ENCODE measurements around the gene HEY2.
"Not testable (repeated sequence)": the region's sequence is repeated elsewhere in the genome, so short reads cannot be mapped to it uniquely, and the experiment has no call there.

The HEY2 gene

DNA sequence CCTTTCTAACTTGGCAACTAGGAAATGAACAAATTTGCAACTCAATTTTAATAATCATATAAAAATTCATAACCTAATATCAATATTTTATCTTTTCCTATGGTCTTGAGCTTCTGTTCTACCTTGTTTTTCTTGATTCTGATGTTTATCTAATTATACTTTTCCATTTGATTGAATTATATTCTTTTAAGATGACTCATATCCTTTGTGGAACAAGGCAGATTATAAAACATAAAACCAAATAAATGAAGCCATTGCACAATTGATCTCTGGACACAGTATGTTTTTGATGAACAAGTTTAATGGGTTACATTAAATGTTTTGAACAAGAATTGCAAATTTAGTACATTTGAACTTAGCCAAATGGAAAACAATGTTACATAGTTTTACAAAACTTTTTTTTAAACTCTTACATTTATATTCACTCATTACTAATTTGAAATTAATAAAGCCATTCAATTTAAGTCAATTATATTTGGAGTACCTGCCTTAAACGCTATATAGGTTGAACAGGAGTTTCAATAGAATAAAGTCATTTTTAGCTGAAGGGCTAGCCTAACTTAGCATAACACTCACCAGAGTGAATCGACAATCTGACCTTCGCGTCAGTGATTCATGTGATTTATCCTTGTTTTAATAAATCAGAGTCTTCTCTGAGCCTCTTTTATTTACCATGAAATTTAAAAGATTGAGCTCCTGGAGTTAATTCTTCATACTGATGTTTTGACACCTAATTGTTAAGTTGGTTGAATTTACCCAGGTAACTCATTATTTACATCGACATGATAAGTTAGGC lies 45.1 kb downstream of the HEY2 start:
- H3K4me1 ChIP-seq (ENCODE audit: control insufficient read depth, insufficient read depth, low read length), result peaks cover 11% of the 10 kb centered on the region
- no peaks in the 10 kb centered on the region for H3K27me3 ChIP-seq (ENCODE audit: control insufficient read depth, insufficient read depth, low read length)
- no peak overlapping the region for H3K4me3 ChIP-seq (ENCODE audit: low read length)
- no peak overlapping the region for H3K9ac ChIP-seq (ENCODE audit: low read length)
- no peaks in the 10 kb centered on the region for H3K9me3 ChIP-seq (ENCODE audit: control insufficient read depth, low read length)
- no peaks in the 10 kb centered on the region for H3K36me3 ChIP-seq (ENCODE audit: control insufficient read depth, insufficient read depth, low read length)

DNA sequence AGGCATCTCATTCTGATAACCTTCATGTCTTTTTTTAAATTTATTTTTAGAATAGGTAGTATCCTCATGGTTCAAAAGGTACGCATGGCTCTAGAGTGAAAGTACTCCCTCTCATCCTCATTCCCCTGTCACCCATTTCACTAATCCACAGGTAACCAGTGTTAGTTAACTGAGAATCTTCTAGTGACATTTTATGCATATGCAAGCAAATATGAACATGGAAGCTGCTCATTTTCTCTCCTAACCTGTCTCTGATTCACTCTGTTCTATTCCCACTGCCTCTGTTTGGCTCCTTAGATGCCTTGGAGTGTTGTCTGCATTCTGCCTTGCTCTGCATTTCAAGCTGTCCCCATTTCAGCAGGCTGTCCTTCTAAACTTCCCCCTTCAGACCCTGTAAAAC lies 45.9 kb downstream of the HEY2 start:
- Histone ChIP-seq H3K27me3 (ENCODE audit: control insufficient read depth, insufficient read depth, low read length) (no peaks in the 10 kb centered on the region), H3K4me3 (ENCODE audit: low read length) (no peak overlapping the region), H3K4me1 (ENCODE audit: control insufficient read depth, insufficient read depth, low read length) (peaks cover 5% of the 10 kb centered on the region), H3K36me3 (ENCODE audit: control insufficient read depth, insufficient read depth, low read length) (no peaks in the 10 kb centered on the region), H3K9me3 (ENCODE audit: control insufficient read depth, low read length) (no peaks in the 10 kb centered on the region), H3K9ac (ENCODE audit: low read length) (no peak overlapping the region)

GRCh38 chr6:125797120-125797885 lies 47.9 kb downstream of the HEY2 start:
- peaks cover 5% of the 10 kb centered on the region for H3K4me1 ChIP-seq (ENCODE audit: control insufficient read depth, insufficient read depth, low read length)
- no peaks in the 10 kb centered on the region for H3K27me3 ChIP-seq (ENCODE audit: control insufficient read depth, insufficient read depth, low read length)
- H3K9ac ChIP-seq (ENCODE audit: low read length), result no peak overlapping the region
- no peak overlapping the region for H3K4me3 ChIP-seq (ENCODE audit: low read length)
- H3K9me3 ChIP-seq (ENCODE audit: control insufficient read depth, low read length), result no peaks in the 10 kb centered on the region
- no peaks in the 10 kb centered on the region for H3K36me3 ChIP-seq (ENCODE audit: control insufficient read depth, insufficient read depth, low read length)

- Histone ChIP-seq H3K36me3 (ENCODE audit: control insufficient read depth, insufficient read depth, low read length) (no peaks in the 10 kb centered on the region), H3K4me1 (ENCODE audit: control insufficient read depth, insufficient read depth, low read length) (peaks cover 5% of the 10 kb centered on the region), H3K9ac (ENCODE audit: low read length) (no peak overlapping the region), H3K27me3 (ENCODE audit: control insufficient read depth, insufficient read depth, low read length) (no peaks in the 10 kb centered on the region), H3K9me3 (ENCODE audit: control insufficient read depth, low read length) (no peaks in the 10 kb centered on the region), H3K4me3 (ENCODE audit: low read length) (no peak overlapping the region)
Observed at GRCh38 chr6:125797886-125798444, 48.5 kb downstream of the HEY2 start.

DNA sequence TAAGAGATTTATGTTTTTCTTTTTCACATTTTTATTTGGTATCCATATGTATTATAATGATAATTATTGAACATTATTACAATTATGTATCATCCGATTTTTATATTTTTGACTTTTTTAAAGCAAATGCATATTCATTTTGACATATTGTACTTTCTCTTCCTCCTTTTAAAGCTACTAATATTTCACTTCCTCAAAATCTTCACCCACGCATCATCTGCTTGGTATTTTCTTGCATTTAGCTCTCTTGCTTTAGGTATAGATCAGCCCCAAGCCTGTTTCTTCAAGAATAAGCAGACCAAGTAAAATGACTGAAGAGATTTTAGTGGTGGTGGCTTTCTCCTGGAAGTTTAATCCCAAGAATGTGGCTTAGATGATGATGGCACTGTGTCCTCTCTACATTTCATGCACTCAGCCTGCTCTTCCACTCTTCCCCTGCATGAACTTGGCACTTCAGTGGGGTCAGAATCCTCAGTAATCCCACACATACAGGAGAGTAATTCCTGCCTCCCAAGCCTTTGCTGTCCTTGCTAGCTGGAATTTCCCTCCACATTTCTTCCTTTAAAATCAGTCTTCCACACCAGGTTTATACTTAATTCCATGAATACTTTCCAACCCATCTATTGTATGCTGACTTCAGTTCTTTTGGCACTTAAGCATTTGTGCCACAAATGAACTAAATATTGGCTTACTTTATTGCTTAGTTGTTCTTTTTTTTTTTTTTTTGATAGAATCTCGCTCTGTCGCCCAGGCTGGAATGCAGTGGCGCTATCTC lies 49.5 kb downstream of the HEY2 start:
- peaks cover 5% of the 10 kb centered on the region for H3K4me1 ChIP-seq (ENCODE audit: control insufficient read depth, insufficient read depth, low read length)
- no peak overlapping the region for H3K9ac ChIP-seq (ENCODE audit: low read length)
- H3K36me3 ChIP-seq (ENCODE audit: control insufficient read depth, insufficient read depth, low read length), result no peaks in the 10 kb centered on the region
- no peaks in the 10 kb centered on the region for H3K9me3 ChIP-seq (ENCODE audit: control insufficient read depth, low read length)
- no peaks in the 10 kb centered on the region for H3K27me3 ChIP-seq (ENCODE audit: control insufficient read depth, insufficient read depth, low read length)
- no peak overlapping the region for H3K4me3 ChIP-seq (ENCODE audit: low read length)

GRCh38 chr6:125802383-125802782 lies 53.0 kb downstream of the HEY2 start:
- no peaks in the 10 kb centered on the region for H3K27me3 ChIP-seq (ENCODE audit: control insufficient read depth, insufficient read depth, low read length)
- no peak overlapping the region for H3K9ac ChIP-seq (ENCODE audit: low read length)
- H3K36me3 ChIP-seq (ENCODE audit: control insufficient read depth, insufficient read depth, low read length), result no peaks in the 10 kb centered on the region
- H3K4me3 ChIP-seq (ENCODE audit: low read length), result no peak overlapping the region
- H3K9me3 ChIP-seq (ENCODE audit: control insufficient read depth, low read length), result no peaks in the 10 kb centered on the region
- no peaks in the 10 kb centered on the region for H3K4me1 ChIP-seq (ENCODE audit: control insufficient read depth, insufficient read depth, low read length)

DNA sequence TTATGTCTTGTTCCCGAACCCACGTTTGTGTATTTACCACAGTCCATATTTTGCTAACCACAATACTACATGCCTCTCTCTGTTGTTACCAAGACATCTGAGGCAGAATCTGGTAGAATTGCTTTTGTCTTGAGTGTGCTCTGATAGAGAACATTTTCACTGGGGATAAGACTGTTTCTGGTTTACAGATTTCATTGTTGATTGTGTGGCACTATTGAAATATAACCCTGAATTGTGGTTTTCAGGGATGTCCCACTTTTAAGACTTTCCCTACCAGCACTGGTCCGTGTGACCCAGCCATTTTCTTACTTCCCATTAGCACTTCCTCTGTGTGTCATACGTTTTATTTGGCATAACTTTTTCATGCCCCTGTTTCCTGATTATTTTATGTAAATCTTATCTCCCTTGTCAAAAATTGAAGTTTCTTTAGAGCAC lies 53.5 kb downstream of the HEY2 start:
- no peak overlapping the region for H3K9ac ChIP-seq (ENCODE audit: low read length)
- no peaks in the 10 kb centered on the region for H3K4me1 ChIP-seq (ENCODE audit: control insufficient read depth, insufficient read depth, low read length)

GRCh38 chr6:125804264-125804663 lies 54.8 kb downstream of the HEY2 start:
- Histone ChIP-seq H3K4me1 (ENCODE audit: control insufficient read depth, insufficient read depth, low read length) (no peaks in the 10 kb centered on the region), H3K27me3 (ENCODE audit: control insufficient read depth, insufficient read depth, low read length) (no peaks in the 10 kb centered on the region), H3K9ac (ENCODE audit: low read length) (no peak overlapping the region), H3K9me3 (ENCODE audit: control insufficient read depth, low read length) (no peaks in the 10 kb centered on the region), H3K36me3 (ENCODE audit: control insufficient read depth, insufficient read depth, low read length) (no peaks in the 10 kb centered on the region), H3K4me3 (ENCODE audit: low read length) (no peak overlapping the region)

More for the DNA sequence above, 53.5 kb downstream of the HEY2 start:
- Histone ChIP-seq H3K4me3 (ENCODE audit: low read length) (no peak overlapping the region), H3K9me3 (ENCODE audit: control insufficient read depth, low read length) (no peaks in the 10 kb centered on the region), H3K27me3 (ENCODE audit: control insufficient read depth, insufficient read depth, low read length) (no peaks in the 10 kb centered on the region), H3K36me3 (ENCODE audit: control insufficient read depth, insufficient read depth, low read length) (no peaks in the 10 kb centered on the region)

DNA sequence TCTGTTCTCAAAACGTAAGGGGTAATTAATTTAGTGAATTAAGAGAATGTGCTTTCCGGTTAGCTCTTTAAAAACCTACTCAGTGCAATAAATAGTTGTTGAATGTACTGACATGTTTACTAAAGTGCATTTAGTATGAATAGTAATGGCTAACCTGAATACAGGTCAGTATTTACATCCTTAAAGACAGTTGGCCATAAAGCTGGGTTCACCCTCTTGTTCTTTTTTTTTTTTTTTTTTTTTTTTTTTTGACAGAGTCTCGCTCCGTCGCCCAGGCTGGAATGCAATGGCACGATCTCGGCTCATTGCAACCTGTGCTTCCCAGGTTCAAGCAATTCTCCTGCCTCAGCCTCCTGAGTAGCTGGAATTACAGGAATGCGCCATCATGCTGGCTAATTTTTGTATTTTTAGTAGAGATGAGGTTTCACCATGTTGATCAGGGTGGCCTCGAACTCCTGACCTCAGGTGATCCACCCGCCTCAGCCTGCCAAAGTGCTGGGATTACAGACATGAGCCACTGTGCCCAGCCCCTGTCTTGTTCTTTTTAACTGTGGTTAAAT lies 55.5 kb downstream of the HEY2 start:
- not testable (repeated sequence) for H3K27me3 ChIP-seq (ENCODE audit: control insufficient read depth, insufficient read depth, low read length); H3K9me3 ChIP-seq (ENCODE audit: control insufficient read depth, low read length); H3K4me3 ChIP-seq (ENCODE audit: low read length); H3K4me1 ChIP-seq (ENCODE audit: control insufficient read depth, insufficient read depth, low read length); H3K9ac ChIP-seq (ENCODE audit: low read length); H3K36me3 ChIP-seq (ENCODE audit: control insufficient read depth, insufficient read depth, low read length)

GRCh38 chr6:125806813-125807212 lies 57.4 kb downstream of the HEY2 start:
- H3K4me3 ChIP-seq (ENCODE audit: low read length), result no peak overlapping the region
- peaks cover 11% of the 10 kb centered on the region for H3K4me1 ChIP-seq (ENCODE audit: control insufficient read depth, insufficient read depth, low read length)
- no peaks in the 10 kb centered on the region for H3K36me3 ChIP-seq (ENCODE audit: control insufficient read depth, insufficient read depth, low read length)
- no peaks in the 10 kb centered on the region for H3K27me3 ChIP-seq (ENCODE audit: control insufficient read depth, insufficient read depth, low read length)
- no peaks in the 10 kb centered on the region for H3K9me3 ChIP-seq (ENCODE audit: control insufficient read depth, low read length)
- H3K9ac ChIP-seq (ENCODE audit: low read length), result no peak overlapping the region

- H3K36me3 ChIP-seq (ENCODE audit: control insufficient read depth, insufficient read depth, low read length), result no peaks in the 10 kb centered on the region
- no peak overlapping the region for H3K9ac ChIP-seq (ENCODE audit: low read length)
- no peak overlapping the region for H3K4me3 ChIP-seq (ENCODE audit: low read length)
- H3K27me3 ChIP-seq (ENCODE audit: control insufficient read depth, insufficient read depth, low read length), result no peaks in the 10 kb centered on the region
- H3K9me3 ChIP-seq (ENCODE audit: control insufficient read depth, low read length), result no peaks in the 10 kb centered on the region
- peaks cover 15% of the 10 kb centered on the region for H3K4me1 ChIP-seq (ENCODE audit: control insufficient read depth, insufficient read depth, low read length)
Observed at GRCh38 chr6:125807293-125807692, 57.9 kb downstream of the HEY2 start.

Data from mucosa of stomach (tissue), 1 donor.